ENCODE results near the gene CHST4. TPM values are rescaled to one million over a fixed set of nuclear protein-coding genes. Genes with fewer than 3 reads are reported as not detected.

The CHST4 gene
- total RNA-seq (not detected), polyA plus RNA-seq (not detected)
- long read RNA-seq, donor 1 = 0 reads
- long read RNA-seq, donor 2 = 0 reads
- long read RNA-seq, donor 3 = 0 reads
- long read RNA-seq, donor 4 = 0 reads
- long read RNA-seq, donor 5 = 0 reads
- long read RNA-seq, donor 6 = 0 reads
- long read RNA-seq, donor 7 = 0 reads
- long read RNA-seq, donor 8 = 0 reads
- long read RNA-seq, donor 9 = 0 reads
- long read RNA-seq, donor 10 = 0 reads

- no peak within 1 kb of the TSS for H3K27ac ChIP-seq
- no peaks in the 10 kb centered on the region for H3K4me1 ChIP-seq
- peak in 1 of 2 donors; percentile 27 for DNase-seq
- H3K27me3 ChIP-seq = peaks cover 0 to 25% (median 9%) of the 10 kb centered on the region in 3 donors
- H3K36me3 ChIP-seq = no peaks in the 10 kb centered on the region
- no peaks in the 10 kb centered on the region for H3K9me3 ChIP-seq
- intact Hi-C loops (cut with DNase I; ENCODE audit: low total_unique reads) = no loop called here
- H3K4me3 ChIP-seq = no peak within 1 kb of the TSS
- WGBS, 5 donors = 4 to 13% (median 8%) methylated on average over 9 of the region's 9 CpGs
- TF ChIP-seq POLR2A (IDR thresholded peaks at IDR 0.05) (no peak), CTCF (IDR thresholded peaks at IDR 0.05) (no peak), POLR2AphosphoS5 (IDR thresholded peaks at IDR 0.05) (no peak), EP300 (IDR thresholded peaks at IDR 0.05) (no peak)
Observed at GRCh38 chr16:71526111-71526631, at the start of gene CHST4. CHST4 (plus strand) TSS chr16:71526426; CDS start chr16:71536678, 10,252 bp downstream.

- no peak overlapping the region for H3K27ac ChIP-seq
- intact Hi-C loops (cut with DNase I; ENCODE audit: low total_unique reads) = no loop called here
- 92 to 96% (median 95%) methylated on average over 4 of the region's 4 CpGs for WGBS, 5 donors
- H3K4me1 ChIP-seq = no peaks in the 10 kb centered on the region
- TF ChIP-seq CTCF (IDR thresholded peaks at IDR 0.05) (no peak), POLR2A (IDR thresholded peaks at IDR 0.05) (no peak), EP300 (IDR thresholded peaks at IDR 0.05) (no peak), POLR2AphosphoS5 (IDR thresholded peaks at IDR 0.05) (no peak)
- peaks cover 15 to 73% (median 66%) of the 10 kb centered on the region in 4 donors for H3K36me3 ChIP-seq
- H3K9me3 ChIP-seq = no peaks in the 10 kb centered on the region
- no peaks in the 10 kb centered on the region for H3K27me3 ChIP-seq
- DNase-seq = no peak
- no peak overlapping the region for H3K4me3 ChIP-seq
Observed at GRCh38 chr16:71476457-71477124, 49.6 kb upstream of the CHST4 start.

- Histone ChIP-seq H3K4me1 (peaks cover 5 to 9% (median 8%) of the 10 kb centered on the region in 4 donors), H3K4me3 (no peak overlapping the region), H3K9me3 (no peaks in the 10 kb centered on the region), H3K27ac (no peak overlapping the region), H3K36me3 (peaks cover 15 to 45% (median 45%) of the 10 kb centered on the region in 4 donors), H3K27me3 (no peaks in the 10 kb centered on the region)
- no peak for TF ChIP-seq POLR2AphosphoS5 (IDR thresholded peaks at IDR 0.05)
- TF ChIP-seq POLR2A (IDR thresholded peaks at IDR 0.05) = no peak
- no peak for TF ChIP-seq EP300 (IDR thresholded peaks at IDR 0.05)
- TF ChIP-seq CTCF (IDR thresholded peaks at IDR 0.05) = no peak
- DNase-seq = peak in 1 of 2 donors; percentile 40
- intact Hi-C loops (cut with DNase I; ENCODE audit: low total_unique reads) = no loop called here
- 50 to 69% (median 52%) methylated on average over 3 of the region's 3 CpGs for WGBS, 5 donors
Observed at GRCh38 chr16:71479420-71479819, 46.8 kb upstream of the CHST4 start.

- 95 to 100% (median 99%) methylated on average over 2 of the region's 2 CpGs for WGBS, 5 donors
- intact Hi-C loops (cut with DNase I; ENCODE audit: low total_unique reads) = no loop called here
- Histone ChIP-seq H3K27ac (no peak overlapping the region), H3K9me3 (no peaks in the 10 kb centered on the region), H3K4me3 (no peak overlapping the region), H3K4me1 (peaks cover 5 to 15% (median 13%) of the 10 kb centered on the region in 4 donors), H3K27me3 (no peaks in the 10 kb centered on the region), H3K36me3 (peaks cover 8 to 30% (median 29%) of the 10 kb centered on the region in 4 donors)
- TF ChIP-seq POLR2AphosphoS5 (IDR thresholded peaks at IDR 0.05) = no peak
- no peak for TF ChIP-seq CTCF (IDR thresholded peaks at IDR 0.05)
- no peak for TF ChIP-seq EP300 (IDR thresholded peaks at IDR 0.05)
- no peak for TF ChIP-seq POLR2A (IDR thresholded peaks at IDR 0.05)
- DNase-seq = no peak
Observed at GRCh38 chr16:71480956-71481355, 45.3 kb upstream of the CHST4 start.

Measured in stomach (tissue), 19 donors.